GM12865 (cell line): ENCODE measurements around the gene EIF4E2.
A peak's percentile ranks its signal among the peaks of the same experiment; 100 is the strongest.

Experiments
- DNase-seq: peaks from one replicate; pipeline ENCODE4 v3.0.0; 2010; ENCODE audit warnings: low read depth
- H3K4me3 ChIP-seq: 2 replicates; pipeline ENCODE4 v1.5.1; 2011; ENCODE audit warnings: mild to moderate bottlenecking, low read depth, low read length, control low read depth
- TF ChIP-seq, protein P1 (sequence below): IDR thresholded peaks from 2 replicates; pipeline ENCODE4 v1.5.1; 2011; ENCODE audit warnings: low read length, control low read depth, low read depth, inconsistent platforms; ENCODE audit not compliant: insufficient read depth; ENCODE audit errors: missing control alignments

The EIF4E2 gene, protein sequence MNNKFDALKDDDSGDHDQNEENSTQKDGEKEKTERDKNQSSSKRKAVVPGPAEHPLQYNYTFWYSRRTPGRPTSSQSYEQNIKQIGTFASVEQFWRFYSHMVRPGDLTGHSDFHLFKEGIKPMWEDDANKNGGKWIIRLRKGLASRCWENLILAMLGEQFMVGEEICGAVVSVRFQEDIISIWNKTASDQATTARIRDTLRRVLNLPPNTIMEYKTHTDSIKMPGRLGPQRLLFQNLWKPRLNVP

DNA sequence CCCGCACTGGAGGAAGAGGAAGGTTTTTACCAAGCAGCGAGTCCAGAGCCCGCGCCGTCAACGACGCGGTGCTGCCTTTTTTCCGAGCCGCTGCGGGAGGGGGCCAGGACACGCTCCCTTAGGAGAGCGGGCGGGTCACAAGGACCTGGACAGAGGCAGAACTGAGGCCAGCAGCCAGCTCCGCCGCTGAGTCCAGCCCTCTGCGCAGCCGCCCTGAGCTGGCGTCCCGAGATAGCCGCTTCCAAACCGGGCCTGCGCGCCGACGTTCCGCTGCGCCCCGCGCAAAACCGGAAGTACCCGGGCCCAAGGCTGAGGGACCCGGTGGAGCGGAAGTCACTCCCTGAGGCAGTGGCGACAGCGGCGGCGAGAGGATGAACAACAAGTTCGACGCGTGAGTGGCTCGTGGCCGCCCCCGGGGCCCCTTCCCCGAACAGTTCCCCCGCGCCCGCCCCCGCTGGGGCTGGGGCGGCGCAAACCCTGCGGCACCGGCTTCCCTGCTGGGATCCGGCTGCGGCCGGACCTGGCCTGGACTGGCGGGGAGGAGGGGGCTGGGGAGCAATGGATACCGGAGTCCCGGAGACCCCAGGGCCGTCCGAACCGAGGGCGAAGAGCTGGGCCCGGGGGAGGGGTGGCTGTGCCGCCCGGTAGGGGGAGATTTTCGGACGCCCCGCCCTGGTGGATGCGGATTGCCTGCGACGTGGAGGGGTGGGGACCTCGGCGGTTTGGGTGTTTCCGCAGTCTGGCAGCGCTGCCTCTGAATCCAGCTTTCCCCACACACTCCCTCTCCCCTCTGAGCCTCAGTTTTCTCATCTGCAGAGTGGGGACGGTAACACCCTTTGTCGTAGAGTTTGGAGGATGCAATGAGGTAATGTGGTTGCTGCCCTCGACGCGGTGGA lies at the start of gene EIF4E2, which contains the start of gene TIGD1:
Gene EIF4E2 (plus strand): TSS at position 336 of the 896 bp plus-strand sequence. CDS start 36 bp downstream, at position 372.
Gene TIGD1 (minus strand): TSS at position 204 of the 896 bp plus-strand sequence. CDS start 675 bp downstream, outside the sequence.
- DNase-seq: peak; percentile 95
- TF ChIP-seq, protein P1, sequence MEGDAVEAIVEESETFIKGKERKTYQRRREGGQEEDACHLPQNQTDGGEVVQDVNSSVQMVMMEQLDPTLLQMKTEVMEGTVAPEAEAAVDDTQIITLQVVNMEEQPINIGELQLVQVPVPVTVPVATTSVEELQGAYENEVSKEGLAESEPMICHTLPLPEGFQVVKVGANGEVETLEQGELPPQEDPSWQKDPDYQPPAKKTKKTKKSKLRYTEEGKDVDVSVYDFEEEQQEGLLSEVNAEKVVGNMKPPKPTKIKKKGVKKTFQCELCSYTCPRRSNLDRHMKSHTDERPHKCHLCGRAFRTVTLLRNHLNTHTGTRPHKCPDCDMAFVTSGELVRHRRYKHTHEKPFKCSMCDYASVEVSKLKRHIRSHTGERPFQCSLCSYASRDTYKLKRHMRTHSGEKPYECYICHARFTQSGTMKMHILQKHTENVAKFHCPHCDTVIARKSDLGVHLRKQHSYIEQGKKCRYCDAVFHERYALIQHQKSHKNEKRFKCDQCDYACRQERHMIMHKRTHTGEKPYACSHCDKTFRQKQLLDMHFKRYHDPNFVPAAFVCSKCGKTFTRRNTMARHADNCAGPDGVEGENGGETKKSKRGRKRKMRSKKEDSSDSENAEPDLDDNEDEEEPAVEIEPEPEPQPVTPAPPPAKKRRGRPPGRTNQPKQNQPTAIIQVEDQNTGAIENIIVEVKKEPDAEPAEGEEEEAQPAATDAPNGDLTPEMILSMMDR: peak; percentile 32
- peak within 1 kb of the TSS; percentile 95 for H3K4me3 ChIP-seq

DNA sequence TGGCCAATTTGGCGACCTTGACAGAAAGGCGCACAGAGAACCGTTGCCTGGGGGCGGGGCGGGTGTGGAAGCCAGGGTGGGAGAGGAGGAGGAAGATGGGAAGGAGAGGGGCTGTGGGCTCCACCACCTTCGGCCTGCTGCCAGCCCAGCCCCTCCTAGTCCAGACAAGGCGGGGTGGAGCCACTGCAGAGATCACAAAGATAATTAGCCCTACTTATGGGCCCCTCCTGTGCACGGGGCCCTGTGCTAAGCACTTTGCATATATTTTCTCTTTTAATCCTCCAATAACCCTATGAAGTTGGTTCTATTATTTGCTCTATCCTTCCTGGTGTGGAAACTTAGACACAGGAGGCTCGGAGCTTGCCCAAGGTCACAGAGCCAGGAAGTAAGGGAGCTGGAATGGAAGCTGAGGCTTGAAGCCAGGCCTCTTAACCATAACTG lies 49.1 kb upstream of the EIF4E2 start:
- TF ChIP-seq, protein P1: no peak
- H3K4me3 ChIP-seq: no peak overlapping the region
- no peak for DNase-seq

DNA sequence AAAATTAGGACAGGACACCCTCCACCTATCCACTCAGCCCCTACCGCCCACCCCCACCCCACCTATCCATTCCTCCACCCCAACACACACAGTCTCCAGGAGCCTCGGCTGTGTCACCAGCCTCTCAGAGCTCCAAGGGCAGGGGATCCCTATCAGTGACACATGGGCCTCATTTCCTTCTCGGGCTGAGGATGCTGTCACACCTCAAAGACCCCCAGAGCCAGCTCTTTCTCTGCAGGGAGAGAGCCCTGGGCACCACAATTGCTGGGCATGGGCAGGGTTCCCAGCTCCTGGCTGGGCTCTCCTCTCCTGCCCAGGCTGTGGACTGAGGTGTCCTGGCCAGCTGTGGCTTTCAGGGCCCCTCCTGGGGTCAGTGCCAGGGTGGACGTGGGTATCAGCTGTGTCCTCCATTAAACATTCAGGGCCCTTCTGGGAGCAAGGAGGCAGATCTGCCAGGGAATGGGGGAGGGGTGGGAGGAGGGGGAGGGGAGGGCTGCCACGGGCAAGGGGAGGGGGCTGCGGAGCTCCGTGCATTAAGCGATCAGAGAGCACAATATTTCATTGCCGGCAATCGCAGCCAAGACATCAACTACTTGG lies 48.6 kb upstream of the EIF4E2 start:
- TF ChIP-seq, protein P1: no peak
- no peak overlapping the region for H3K4me3 ChIP-seq
- no peak for DNase-seq

DNA sequence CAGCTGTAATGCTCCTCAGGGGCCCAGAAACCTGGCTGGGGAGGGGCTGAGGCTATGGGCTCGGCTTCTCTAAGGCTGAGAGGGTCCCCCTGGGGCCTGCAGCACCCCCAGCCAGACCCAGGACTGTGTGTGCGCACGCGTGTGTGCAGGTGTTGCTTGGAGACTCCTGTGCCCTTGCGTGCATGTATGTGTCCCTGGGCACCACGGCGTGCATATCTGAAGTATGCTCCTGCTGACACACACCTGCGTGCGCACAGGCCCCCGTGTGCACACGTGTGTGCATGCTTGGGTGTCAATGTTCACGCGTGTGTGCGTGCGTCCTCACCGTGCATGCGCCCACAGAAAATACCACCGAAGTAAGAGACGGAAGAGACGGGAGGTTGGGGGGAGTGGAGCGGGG lies 48.0 kb upstream of the EIF4E2 start:
- DNase-seq: no peak
- no peak overlapping the region for H3K4me3 ChIP-seq
- TF ChIP-seq, protein P1: no peak

DNA sequence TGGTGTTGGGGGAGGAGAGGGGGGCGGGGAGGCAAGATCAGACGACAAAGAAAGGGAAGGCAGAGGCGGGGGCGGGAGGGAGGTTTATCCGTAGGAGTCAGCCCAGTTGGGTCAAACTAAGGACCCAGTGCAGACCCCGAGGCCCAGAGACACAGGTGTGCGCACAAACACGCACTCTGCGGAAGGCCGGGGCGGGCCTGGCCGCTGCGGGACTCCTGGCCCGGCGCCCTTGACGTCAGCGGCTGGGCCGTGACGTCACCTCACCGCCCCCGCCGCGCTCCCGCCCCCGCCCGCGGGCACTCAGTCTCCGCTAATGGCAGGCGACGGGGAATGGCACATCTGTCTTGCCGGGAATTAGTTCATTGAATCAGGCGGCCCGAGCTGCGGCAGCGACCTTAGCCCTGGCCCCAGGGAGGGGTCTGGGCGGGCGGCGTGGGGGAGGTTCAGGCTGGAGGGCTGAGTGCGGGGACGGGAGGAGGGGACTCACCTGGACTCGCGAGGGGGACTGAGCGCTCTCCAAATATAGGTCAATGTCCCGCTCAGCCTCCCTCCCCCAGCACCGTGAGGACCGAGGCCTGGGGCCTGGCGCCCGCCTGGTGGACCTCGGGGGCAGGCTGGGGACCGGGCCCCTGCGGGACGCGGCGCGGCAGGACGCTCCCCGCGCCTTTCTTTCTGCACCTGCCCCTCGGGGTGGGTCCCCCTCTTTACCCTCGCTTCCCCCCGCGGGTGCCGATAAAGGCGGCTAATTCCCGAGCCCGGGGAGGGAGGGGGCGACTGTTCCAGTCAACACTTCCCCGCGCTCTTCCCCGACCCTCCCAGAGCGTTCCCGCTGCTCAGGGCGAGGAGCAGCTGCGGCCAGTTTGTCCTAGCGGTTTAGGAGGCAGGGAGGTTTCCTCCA lies 47.3 kb upstream of the EIF4E2 start:
- no peak overlapping the region for H3K4me3 ChIP-seq
- TF ChIP-seq, protein P1: no peak
- no peak for DNase-seq

DNA sequence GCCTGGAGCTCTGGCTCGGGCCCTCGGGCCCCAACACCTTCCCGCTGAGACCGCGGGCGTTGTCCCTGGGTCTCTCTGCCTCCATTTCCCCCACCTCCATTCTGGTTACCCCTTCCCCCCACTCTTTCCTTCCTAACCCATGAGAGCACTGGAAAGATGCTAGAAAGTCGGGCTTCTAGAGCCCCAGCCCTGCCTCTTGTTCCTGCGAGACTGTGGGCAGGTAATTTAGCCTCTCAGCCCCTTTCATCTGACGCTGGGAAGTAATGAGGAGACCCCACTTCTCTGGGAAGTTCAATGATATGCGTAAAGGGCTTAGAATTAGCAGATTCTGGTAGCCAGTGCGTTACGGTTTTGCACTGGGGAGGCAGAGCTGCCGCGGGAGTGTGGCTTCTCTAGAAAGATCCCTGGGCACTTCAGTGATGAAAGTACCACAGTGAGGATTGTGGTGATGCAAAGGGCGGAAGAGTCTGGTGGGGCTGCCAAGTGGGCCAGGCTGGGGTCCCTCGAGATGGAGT lies 46.6 kb upstream of the EIF4E2 start:
- no peak overlapping the region for H3K4me3 ChIP-seq
- DNase-seq: no peak
- TF ChIP-seq, protein P1: no peak
